Measurements from ENCODE around the gene MCL1. TPM values are rescaled to one million over a fixed set of nuclear protein-coding genes. Genes with fewer than 3 reads are reported as not detected.

Gene MCL1
- total RNA-seq, 1 donor from 2014 or later, result 169 TPM

DNA sequence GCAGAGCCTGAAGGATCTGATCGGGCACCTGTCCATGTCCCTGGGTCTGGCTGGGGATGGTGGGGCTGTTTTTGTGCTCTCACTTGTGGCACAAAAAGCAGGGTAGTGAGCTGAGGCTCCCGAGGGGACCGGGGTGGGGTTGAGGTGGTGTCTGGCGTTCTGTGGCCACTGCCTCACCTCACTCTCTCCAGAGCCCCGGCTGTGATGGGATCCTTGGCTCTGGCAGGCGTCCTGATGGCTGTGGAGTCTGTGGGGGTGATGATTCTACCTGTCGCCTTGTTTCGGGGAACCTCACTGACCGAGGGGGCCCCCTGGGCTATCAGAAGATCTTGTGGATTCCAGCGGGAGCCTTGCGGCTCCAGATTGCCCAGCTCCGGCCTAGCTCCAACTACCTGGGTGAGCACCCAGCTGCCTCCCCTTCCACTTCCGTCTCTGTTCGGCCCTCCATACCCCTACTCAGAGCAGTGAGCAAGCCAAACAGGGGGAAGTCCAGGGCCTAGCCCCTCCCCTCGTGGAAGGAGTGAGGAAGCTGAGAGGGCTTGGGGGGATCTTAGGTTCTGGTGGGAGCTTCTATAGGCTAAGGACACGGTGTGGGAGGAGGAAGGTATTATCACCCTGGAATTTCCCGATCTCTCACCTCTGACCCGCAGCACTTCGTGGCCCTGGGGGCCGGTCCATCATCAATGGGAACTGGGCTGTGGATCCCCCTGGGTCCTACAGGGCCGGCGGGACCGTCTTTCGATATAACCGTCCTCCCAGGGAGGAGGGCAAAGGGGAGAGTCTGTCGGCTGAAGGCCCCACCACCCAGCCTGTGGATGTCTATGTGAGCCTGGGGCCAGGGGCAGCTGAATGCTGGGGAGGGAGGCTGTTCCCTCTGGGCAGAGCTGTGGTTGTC lies 23.2 kb downstream of the MCL1 start:
- ATAC-seq, result no peak

DNA sequence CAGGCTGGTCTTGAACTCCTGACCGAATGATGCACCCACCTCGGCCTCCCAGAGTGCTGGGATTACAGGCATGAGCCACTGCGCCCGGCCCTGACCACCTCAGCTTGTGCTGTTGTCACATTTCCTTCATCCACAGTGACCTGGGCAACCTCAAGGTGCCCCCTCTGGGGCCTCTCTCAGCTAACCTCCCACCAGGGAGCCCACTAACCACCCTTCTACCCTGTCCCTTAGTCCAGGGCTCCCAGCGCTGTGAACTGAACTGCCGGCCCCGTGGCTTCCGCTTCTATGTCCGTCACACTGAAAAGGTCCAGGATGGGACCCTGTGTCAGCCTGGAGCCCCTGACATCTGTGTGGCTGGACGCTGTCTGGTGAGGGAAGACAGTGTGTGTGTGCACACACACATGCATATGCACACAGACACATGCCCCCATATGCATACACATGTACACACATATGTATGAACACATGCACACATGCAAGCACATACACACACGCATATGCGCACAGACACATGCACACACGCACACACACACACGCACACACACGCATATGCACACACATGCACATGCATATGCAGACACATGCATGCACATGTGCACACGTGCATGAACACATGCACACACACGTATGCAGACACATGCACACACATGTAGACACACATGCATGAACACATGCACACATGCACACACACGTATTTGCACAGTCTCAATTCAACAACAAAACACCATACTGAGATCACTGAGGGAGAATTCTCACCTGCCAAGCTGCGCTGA lies 24.0 kb downstream of the MCL1 start:
- no peak for ATAC-seq

DNA sequence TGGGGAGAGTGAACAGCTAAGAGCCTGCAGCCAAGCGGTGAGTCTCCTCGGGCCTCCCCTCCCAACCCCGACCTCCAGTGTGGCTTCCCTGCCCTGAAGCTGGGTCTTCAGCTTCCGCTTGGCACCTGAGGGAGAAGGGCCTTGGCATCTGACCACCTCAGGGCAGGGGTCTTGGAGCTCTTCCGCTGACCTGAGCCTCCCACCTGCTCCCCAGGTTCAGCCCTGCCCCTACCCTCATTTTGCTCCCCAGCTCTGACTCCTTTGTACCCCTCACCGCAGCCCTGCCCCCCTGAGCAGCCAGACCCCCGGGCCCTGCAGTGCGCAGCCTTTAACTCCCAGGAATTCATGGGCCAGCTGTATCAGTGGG lies 25.3 kb downstream of the MCL1 start:
- no peak for ATAC-seq

DNA sequence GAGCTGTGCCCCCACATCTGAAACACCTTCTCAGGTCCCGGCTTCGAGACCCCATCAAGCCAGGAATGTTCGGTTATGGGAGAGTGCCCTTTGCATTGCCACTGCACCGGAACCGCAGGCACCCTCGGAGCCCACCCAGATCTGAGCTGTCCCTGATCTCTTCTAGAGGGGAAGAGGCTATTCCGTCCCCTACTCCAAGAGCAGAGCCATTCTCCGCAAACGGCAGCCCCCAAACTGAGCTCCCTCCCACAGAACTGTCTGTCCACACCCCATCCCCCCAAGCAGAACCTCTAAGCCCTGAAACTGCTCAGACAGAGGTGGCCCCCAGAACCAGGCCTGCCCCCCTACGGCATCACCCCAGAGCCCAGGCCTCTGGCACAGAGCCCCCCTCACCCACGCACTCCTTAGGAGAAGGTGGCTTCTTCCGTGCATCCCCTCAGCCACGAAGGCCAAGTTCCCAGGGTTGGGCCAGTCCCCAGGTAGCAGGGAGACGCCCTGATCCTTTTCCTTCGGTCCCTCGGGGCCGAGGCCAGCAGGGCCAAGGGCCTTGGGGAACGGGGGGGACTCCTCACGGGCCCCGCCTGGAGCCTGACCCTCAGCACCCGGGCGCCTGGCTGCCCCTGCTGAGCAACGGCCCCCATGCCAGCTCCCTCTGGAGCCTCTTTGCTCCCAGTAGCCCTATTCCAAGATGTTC lies 25.9 kb downstream of the MCL1 start:
- no peak for ATAC-seq

DNA sequence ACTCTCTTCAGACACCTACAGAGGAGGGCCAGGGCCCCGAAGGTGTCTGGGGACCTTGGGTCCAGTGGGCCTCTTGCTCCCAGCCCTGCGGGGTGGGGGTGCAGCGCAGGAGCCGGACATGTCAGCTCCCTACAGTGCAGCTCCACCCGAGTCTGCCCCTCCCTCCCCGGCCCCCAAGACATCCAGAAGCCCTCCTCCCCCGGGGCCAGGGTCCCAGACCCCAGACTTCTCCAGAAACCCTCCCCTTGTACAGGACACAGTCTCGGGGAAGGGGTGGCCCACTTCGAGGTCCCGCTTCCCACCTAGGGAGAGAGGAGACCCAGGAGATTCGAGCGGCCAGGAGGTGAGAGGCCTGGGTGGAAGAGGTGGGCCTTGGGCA lies 26.5 kb downstream of the MCL1 start:
- no peak for ATAC-seq

DNA sequence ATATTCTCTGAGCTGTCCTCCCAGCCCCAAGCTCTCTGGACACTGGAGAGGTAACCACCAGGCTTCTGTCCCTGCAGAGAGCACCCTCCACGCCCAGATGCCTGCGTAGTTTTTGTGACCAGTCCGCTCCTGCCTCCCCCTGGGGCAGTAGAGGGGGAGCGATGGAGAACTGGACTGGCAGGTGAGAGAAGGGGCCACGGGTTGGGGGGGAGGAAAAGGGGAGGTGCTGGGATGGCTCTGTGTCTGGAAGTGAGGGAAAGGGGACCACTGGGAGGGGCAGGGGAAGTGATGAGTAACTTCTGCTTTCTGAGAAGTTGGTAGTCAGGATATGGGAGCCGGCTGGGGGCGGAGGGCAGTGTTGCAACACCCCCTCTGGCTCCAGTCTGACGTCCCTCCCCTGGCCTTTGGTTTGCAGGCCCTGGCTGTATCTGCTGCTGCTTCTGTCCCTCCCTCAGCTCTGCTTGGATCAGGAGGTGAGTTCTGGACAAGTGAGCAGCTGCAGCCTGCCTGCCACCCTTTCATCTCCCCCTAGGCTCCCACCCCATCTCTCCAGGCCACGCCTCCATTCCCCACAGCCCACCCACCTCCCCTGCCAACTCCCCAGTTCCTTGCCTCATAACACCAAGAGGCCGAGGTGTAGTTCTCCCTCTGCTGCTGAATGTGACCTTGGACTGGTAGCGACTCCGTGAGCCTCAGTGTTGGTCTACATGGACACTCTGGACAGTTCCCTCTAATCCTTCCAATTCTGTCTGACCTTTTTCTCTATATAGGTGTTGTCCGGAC lies 27.1 kb downstream of the MCL1 start:
- peak; percentile 50 for ATAC-seq

DNA sequence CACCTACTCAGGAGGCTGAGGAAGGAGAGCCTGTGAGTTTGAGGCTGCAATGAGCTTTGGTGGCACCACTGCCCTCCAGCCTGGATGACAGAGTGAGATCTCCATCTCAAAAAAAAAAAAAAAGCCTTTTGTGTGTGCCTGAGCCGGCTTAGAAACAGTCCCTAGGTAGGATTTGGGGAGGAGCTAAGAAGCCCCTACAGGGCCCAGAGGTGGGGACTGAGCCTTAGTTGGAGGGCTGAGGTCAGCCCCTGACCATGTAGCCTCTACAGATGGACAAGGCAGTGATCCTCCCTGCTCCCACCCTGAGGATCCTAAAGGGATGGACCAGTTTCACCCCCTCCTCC lies 27.7 kb downstream of the MCL1 start:
- no peak for ATAC-seq

DNA sequence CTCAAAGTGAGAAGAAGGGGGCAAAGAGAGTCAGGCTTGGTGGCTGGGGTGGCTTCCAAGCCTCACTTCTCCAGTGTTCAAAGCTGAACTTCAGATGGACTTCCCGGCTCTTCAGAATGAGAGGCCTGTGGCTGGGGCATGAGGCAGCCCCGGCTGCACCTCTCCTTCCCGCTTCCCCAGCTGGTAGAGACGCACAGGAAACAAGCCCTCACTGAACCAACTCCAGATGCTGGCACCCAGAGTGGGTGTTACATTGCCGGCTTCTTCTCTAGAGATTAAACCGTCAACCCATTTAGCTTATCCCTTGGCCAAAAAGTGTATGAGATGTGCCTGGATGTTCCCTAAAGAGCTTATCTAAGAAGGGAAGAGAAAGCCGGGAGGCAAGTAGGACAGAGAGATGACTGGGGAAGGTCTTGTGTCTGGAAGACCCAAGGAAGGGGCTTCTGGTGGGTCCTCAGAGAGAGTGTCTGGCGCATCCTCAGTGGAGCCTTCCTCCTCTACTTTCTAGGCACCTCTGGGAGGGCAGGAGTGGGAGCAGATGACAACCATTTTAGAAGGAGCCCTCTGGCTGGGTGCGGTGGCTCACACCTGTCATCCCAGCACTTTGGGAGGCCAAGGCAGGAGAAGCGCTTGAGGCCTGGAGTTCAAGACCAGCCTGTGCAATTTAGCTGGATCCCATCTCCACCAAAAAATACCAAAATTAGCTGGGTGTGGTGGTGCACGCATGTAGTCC lies 28.2 kb downstream of the MCL1 start:
- no peak for ATAC-seq

DNA sequence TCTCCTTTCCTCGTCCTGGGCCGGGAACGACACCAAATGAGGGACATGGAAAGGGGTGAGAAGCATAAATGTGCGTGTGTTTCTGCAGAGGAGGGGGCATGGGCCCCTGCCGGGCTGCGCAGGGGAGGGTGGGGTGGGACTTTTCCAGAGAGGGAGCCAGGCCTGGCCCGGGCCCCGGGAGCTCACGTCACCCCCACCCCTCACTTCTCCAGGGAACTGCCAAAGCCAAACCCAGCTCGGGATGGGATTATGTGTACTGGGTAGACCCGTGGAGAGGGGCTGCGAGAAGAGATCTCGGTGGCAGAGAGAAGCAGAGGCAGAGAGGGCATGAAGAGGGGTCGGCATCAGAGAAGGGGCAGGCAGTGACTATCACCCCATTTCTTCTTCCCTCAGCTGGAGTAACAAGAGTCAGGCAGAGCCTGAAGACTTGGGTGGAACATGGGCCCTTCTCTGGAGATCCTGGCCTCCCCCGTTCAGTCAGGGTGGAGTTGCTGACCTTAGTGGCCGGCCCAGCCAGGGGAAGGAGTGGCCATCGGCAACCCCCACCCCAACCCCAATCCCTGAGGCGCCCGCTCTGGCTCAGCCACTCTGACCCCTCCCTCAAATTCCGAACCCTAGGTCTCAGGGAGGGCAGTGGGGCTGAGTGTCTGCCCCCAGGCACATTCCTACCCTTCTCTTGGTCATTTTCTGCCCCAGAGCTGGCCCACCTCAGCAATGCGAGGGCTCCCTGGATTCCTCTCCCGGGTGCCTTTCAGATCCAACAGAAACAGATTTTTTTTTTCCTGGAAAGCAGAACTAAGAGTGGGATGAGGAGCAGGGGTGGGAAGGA lies 29.0 kb downstream of the MCL1 start:
- ATAC-seq, result peak; percentile 0

DNA sequence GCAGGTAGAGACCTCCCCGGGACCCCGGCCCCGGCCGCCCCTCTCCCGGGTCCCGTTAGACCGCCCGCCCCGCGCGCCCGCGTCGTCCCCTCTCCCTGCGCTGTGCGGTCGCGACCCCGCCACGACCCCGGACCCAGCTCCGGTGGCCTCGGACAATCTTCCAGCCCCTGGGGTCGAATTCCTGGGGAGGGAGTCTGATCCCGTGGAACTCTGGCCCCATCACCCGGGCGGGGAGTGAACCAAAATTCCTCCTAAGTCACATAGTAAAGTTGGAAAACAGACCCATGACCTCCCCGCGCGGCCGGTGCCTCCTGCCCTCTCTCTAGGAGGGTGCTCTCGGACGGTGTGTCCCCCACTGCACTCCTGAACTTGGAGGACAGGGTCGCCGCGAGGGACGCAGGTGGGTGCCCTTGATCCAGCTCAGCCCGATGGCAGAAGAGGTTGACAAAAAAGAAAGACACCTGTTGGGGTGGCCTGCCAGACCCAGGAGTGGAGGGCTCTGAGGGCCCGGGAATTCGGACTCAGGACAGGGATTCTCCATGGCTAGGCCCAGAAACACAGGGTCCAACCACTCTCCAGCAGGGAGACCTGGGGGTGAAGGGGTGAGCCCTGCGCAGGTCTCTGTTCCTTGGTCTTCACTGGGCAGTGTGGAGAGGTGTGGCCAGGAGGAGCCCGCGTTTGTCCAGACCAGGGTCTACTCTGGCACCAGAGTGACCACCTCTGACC lies 29.8 kb downstream of the MCL1 start:
- ATAC-seq, result peak; percentile 2

DNA sequence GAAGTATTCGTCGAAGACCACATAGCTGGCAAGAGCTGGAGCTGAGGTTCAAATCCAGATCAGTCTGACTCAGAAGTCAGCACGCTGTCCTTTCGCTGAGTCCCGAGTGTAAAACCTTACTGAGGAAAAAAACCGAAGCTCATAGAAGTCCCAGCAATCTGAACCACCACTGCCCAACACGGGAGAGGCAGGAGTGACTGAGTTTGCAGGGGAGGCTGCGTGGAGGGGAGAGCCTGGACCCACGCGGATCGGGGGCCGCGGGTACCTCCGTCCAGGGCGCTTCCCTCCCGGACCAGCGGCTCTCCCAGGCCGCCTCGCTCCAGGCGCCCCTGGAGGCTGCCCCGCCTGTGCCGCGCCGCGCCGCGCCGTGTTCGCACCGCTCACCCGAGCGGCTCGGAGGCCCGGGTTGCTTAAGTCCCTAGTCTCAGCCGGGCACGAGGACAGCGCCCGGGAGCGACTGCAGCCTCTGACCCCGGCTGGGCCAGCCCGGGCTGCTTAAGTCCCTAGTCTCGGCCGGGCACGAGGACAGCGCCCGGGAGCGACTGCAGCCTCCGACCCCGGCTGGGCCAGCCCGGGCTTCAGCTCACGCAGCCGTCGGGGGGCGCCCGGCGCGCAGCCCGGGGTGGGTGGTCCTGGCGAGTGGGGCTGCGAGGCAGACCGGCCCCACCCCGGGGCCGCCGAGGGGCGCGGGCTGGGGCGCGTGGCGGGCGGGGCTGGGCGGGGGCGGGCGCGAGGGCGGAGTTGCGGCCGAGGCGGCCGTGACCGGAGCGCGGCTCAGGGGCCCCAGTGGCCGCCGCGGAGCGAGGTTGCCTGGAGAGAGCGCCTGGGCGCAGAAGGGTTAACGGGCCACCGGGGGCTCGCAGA lies 30.5 kb downstream of the MCL1 start, which contains the start of gene ADAMTSL4:
Gene ADAMTSL4, plus strand, starts transcription at position 777 of the 864 bp plus-strand sequence. CDS start 2,881 bp downstream, outside the sequence.
- peak; percentile 56 for ATAC-seq

DNA sequence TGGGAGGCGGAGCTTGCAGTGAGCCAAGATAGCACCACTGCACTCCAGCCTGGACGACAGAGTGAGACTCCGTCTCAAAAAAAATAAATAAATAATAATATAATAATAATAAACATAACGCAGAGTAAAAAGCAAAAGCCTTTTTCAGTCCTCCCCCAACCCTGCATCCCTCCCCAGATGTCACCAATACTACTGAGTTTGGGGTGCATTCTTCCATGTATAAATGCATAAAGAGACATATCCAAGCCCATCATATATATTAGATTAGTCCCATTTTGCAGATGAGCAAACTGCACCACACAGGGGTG lies 31.1 kb downstream of the MCL1 start:
- ATAC-seq, result no peak

DNA sequence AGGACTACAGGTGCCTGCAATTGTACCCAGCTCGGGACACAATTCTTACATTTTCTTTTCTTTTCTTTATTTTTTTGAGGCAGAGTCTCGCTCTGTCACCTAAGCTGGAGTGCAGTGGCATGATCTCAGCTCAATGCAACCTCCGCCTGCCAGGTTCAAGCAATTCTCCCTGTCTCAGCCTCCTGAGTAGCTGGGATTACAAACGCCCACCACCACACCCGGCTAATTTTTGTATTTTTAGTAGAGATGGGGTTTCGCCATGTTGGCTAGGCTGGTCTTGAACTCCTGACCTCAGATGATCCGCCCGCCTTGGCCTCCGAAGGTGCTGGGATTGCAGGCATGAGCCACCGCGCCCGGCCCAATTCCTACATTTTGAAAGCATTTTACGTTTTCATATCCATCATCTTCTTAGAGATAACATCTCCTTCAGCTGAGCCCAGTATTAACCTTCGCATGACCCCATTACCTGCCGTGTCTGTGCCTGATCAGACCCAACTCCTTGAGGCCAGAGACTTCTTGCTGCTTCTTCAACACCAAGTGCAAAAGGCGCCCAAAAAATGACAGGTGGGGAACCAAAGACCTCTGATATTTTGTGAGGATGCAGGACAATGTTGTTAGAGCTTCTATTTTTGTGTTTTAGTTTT lies 33.0 kb downstream of the MCL1 start:
- no peak for ATAC-seq

DNA sequence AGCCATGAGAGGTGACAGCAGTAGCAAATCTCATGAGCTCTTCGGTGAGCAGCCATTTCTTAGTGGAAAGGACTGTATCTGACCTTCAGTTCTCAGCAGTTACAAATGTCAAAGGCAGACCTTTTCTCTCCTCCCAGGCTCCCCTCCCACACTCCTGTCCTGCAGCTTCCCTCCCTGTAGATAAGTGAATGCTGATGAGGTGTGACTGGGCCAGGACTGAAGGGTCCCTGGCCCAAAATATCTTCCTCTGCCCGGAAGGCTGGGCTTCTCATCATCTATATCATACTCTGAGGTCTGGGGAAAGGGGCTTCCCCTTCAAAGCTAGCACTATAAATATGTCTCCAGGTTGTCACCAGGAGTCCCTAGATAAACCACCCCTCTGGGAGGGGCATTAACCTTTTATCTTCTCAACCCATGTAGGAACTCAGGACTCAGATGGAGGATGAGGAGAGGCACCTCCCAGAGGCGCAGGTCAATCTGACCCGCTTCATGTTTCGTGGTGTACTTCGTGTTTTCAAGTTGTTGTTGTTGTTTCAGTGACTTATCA lies 33.9 kb downstream of the MCL1 start:
- ATAC-seq, result no peak

DNA sequence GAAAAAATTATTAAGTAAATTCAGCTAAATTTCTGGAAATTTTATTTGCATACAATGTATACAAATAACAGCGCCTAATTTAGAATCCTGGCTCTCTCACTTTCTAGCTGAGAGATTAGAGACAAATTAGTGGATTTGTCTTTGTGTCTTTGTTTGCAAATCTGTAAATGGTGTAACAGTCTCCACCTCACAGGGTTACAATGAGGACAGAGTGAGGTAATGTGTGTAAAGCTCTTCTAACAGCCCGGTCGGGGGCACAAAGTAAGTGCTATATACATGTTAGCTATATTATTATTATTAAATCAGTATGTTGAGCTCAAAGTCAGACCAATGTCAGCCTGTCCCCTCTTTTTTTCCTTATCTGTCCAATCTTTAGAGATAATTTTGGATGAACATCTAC lies 35.2 kb downstream of the MCL1 start:
- peak; percentile 29 for ATAC-seq

DNA sequence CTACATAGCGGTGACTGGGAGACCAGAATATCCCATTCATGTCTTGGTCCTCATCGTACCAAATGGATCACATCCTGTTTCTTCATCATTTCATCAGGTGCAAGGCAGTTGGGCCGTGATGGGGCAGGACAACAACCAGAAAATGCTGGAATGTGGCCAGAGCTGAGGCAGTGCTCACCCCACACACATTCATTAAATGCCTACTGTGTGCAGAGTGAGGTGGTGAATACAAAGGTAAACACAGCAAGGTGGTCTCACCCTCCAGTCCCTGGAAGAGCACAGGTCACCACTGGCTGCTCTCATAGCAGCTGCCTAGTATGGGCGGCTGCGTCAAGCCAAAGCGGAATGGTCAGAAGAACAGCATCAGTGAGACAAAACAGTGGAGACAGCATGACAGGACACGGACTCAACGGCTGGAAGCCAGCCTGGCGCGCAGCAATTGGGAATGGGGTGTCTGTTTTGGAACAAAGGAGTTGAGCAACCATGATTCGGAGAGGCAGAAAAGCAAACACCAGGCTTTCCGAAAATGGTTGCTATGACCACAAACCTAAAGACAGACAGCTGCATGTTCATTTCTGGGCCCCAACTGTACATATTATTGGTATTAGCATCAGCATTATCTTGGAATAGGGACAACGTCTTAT lies 35.8 kb downstream of the MCL1 start:
- peak; percentile 58 for ATAC-seq

DNA sequence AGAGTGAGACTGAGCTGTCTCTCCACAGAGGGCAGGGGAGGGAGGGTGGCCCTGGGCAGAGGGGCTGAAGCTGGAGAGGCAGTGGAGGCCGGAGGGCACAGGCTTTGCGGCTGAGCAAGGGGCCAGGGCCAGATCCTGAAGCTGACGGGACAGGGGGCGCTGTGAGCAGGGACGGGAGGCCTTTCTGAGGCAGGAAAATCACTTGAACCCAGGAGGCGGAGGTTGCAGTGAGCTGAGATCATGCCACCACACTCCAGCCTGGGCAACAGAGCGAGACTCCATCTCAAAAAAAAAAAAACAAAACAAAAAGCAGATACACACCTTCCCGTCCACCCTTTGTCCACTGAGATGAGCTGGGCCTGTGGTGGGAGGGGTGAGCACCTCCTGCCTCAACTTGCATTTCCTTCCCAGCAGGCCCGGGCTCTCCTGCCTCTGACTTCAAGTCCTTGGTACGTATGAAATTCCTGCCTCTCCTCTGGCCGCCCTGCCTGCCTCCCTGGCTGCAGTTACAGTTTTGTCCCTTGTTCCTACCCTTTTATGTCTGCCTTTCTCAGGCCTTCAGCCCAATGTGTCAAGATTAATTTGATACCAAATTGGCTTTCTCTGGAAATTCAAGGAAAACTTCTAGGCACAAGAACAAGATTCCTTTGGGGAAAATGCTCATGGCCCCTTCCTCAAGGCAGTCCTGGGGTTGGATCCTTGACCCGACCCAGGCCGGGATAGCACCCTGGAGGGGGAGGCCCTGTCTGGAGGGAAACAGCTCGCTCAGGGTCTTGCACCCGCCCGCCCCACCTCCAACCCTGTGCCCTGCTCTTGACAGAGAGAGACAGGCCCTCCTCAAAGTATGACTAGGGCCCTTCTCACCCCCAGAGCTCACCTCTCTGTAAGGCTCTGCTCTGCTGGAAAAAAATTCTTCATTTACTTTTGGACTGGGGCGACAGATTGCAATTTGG lies 41.4 kb downstream of the MCL1 start:
- peak; percentile 79 for ATAC-seq

All from esophagus mucosa (tissue), 1 donor.